H1 (cell line): Measurements from ENCODE around the gene RGPD6. TPM values are rescaled to one million over a fixed set of nuclear protein-coding genes. Genes with fewer than 3 reads are reported as not detected.
"Not testable (repeated sequence)": the region's sequence is repeated elsewhere in the genome, so short reads cannot be mapped to it uniquely, and the experiment has no call there.

Source experiments
- CTCF ChIA-PET: fragments of 300-600 bp; sonication (Branson Sonifier 250); formaldehyde crosslinking; loops from one replicate; lab custom pipeline; 2021; ENCODE audit not compliant: partially characterized antibody; lab: Charles Lee
- POLR2A ChIA-PET: fragments of 300-600 bp; sonication (Branson Sonifier 250); formaldehyde crosslinking; loops from one replicate; lab custom pipeline; 2021; ENCODE audit warnings: inconsistent platforms; ENCODE audit not compliant: partially characterized antibody; lab: Charles Lee
- DNase-seq, 2 experiments: peaks; one replicate each; pipeline versions ENCODE4 v3.0.0 to v3.0.0-alpha.2; 2010 to 2022; ENCODE audit warnings: low spot score in 2 of 2, low read depth in 1 of 2, mixed read lengths in 1 of 2
- FAIRE-seq: peaks from 2 replicates; lab custom pipeline; 2011; peaks lifted over from hg19 to GRCh38; lab: Jason Lieb, UNC
- H2AFZ ChIP-seq: 2 replicates; pipeline ENCODE4 v1.8.1; 2012; ENCODE audit warnings: low read length, inconsistent platforms
- H2AK5ac ChIP-seq: 2 replicates; pipeline ENCODE4 v1.6.1; 2013; ENCODE audit warnings: low read depth, low read length
- H2BK120ac ChIP-seq: replicated peaks from 2 replicates; pipeline ENCODE3; 2013; ENCODE audit warnings: low read depth, low read length, inconsistent platforms
- H2BK12ac ChIP-seq: 2 replicates; pipeline ENCODE4 v1.6.1; 2013; ENCODE audit warnings: low read depth, low read length
- H2BK15ac ChIP-seq: 2 replicates; pipeline ENCODE4 v1.6.1; 2013; ENCODE audit warnings: low read length
- H2BK20ac ChIP-seq: 2 replicates; pipeline ENCODE4 v1.6.1; 2013; ENCODE audit warnings: low read length
- H2BK5ac ChIP-seq: 2 replicates; pipeline ENCODE4 v1.6.1; 2013; ENCODE audit warnings: low read depth, low read length
- H3K14ac ChIP-seq: 2 replicates; pipeline ENCODE4 v1.6.1; 2013; ENCODE audit warnings: inconsistent platforms; ENCODE audit not compliant: insufficient read length
- H3K18ac ChIP-seq: 2 replicates; pipeline ENCODE4 v1.6.1; 2013; ENCODE audit warnings: low read length; ENCODE audit errors: extremely low read depth
- H3K23ac ChIP-seq: 2 replicates; pipeline ENCODE4 v1.6.1; 2013; ENCODE audit warnings: inconsistent platforms; ENCODE audit not compliant: insufficient read length
- H3K23me2 ChIP-seq: 2 replicates; pipeline ENCODE4 v1.6.1; 2013; ENCODE audit warnings: low read depth, low read length
- H3K27ac ChIP-seq: 2 replicates; pipeline ENCODE4 v1.6.1; 2011; ENCODE audit warnings: low read depth, low read length, inconsistent platforms
- H3K27me3 ChIP-seq, 4 experiments: replicated peaks in 1 of 4; 1 replicate in 1 of 4; 2 replicates in 3 of 4; pipeline versions ENCODE4 v1.6.1 to v1.8.1; 2011 to 2013; ENCODE audit warnings: low read length in 3 of 4, mild to moderate bottlenecking in 3 of 4, inconsistent platforms in 2 of 4, mixed read lengths in 2 of 4, moderate library complexity in 1 of 4; ENCODE audit not compliant: control insufficient read depth in 3 of 4, insufficient read depth in 3 of 4; ENCODE audit errors: extremely low read depth in 1 of 4
- H3K36me3 ChIP-seq, 4 experiments: 2 replicates each; pipeline versions ENCODE4 v1.6.1 to v1.8.1; 2011 to 2013; ENCODE audit warnings: mild to moderate bottlenecking in 4 of 4, low read length in 3 of 4, moderate library complexity in 2 of 4, control low read depth in 1 of 4, inconsistent platforms in 1 of 4; ENCODE audit not compliant: insufficient read depth in 4 of 4, control insufficient read depth in 2 of 4
- H3K4ac ChIP-seq: replicated peaks from 2 replicates; pipeline ENCODE3; 2013; ENCODE audit warnings: low read length, low read depth, mixed read lengths, inconsistent platforms; ENCODE audit not compliant: insufficient read length
- H3K4me1 ChIP-seq, 4 experiments: replicated peaks in 1 of 4; 1 replicate in 1 of 4; 2 replicates in 3 of 4; pipeline versions ENCODE4 v1.6.1 to v1.8.1; 2011 to 2013; ENCODE audit warnings: low read length in 3 of 4, inconsistent platforms in 2 of 4, mixed read lengths in 1 of 4; ENCODE audit not compliant: insufficient read depth in 4 of 4, control insufficient read depth in 3 of 4
- H3K4me2 ChIP-seq, 2 experiments: 2 replicates each; pipeline versions ENCODE4 v1.6.1 to v1.8.1; 2011 to 2013; ENCODE audit warnings: low read depth in 2 of 2, low read length in 2 of 2, control low read depth in 1 of 2, inconsistent platforms in 1 of 2, mild to moderate bottlenecking in 1 of 2; ENCODE audit not compliant: insufficient read depth in 1 of 2
- H3K4me3 ChIP-seq, 4 experiments: fragments of 200-600, 300-600 bp in 1 of 4; sonication (generic), shearing (Covaris generic), sonication (Bioruptor Twin) in 1 of 4; 2 replicates each; pipeline versions ENCODE4 v1.5.1 to v1.8.1; 2011 to 2016; ENCODE audit warnings: low read length in 4 of 4, low read depth in 3 of 4, control low read depth in 2 of 4, inconsistent platforms in 2 of 4, mild to moderate bottlenecking in 2 of 4, mixed read lengths in 1 of 4, moderate library complexity in 1 of 4; ENCODE audit not compliant: insufficient read depth in 2 of 4; ENCODE audit errors: extremely low read depth in 1 of 4
- H3K56ac ChIP-seq: replicated peaks from 2 replicates; pipeline ENCODE3; 2013; ENCODE audit warnings: low read depth, mild to moderate bottlenecking, mixed read lengths, low read length, inconsistent platforms; ENCODE audit not compliant: insufficient read length
- H3K79me1 ChIP-seq: 2 replicates; pipeline ENCODE4 v1.6.1; 2013; ENCODE audit warnings: low read depth, low read length, control low read depth
- H3K79me2 ChIP-seq, 2 experiments: 2 replicates each; pipeline versions ENCODE4 v1.6.1 to v1.8.1; 2012 to 2013; ENCODE audit warnings: low read length in 2 of 2, mild to moderate bottlenecking in 2 of 2, inconsistent platforms in 1 of 2; ENCODE audit not compliant: insufficient read depth in 2 of 2, control insufficient read depth in 1 of 2
- H3K9ac ChIP-seq, 4 experiments: replicated peaks in 1 of 4; 1 replicate in 1 of 4; 2 replicates in 3 of 4; pipeline versions ENCODE4 v1.6.1 to v1.8.1; 2011 to 2013; ENCODE audit warnings: low read depth in 3 of 4, low read length in 3 of 4, control low read depth in 2 of 4, mild to moderate bottlenecking in 2 of 4, moderate library complexity in 2 of 4, inconsistent platforms in 1 of 4; ENCODE audit errors: extremely low read depth in 1 of 4
- H3K9me3 ChIP-seq, 2 experiments: 2 replicates each; pipeline versions ENCODE4 v1.6.1 to v1.8.1; 2012 to 2013; ENCODE audit warnings: mild to moderate bottlenecking in 2 of 2, moderate library complexity in 2 of 2, control low read depth in 1 of 2, inconsistent platforms in 1 of 2, low read depth in 1 of 2, low read length in 1 of 2, mixed read lengths in 1 of 2; ENCODE audit not compliant: insufficient read depth in 2 of 2
- H4K20me1 ChIP-seq, 2 experiments: replicated peaks in 1 of 2; 2 replicates each; pipeline versions ENCODE3 to v1.8.1; 2011 to 2013; ENCODE audit warnings: inconsistent platforms in 2 of 2, low read length in 2 of 2, mild to moderate bottlenecking in 1 of 2; ENCODE audit not compliant: insufficient read depth in 2 of 2, control insufficient read depth in 1 of 2
- H4K5ac ChIP-seq: 2 replicates; pipeline ENCODE4 v1.6.1; 2013; ENCODE audit warnings: low read length, low read depth, mixed read lengths, inconsistent platforms; ENCODE audit not compliant: insufficient read length
- H4K8ac ChIP-seq: 2 replicates; pipeline ENCODE4 v1.8.0; 2013; ENCODE audit warnings: mild to moderate bottlenecking, moderate library complexity, low read length, inconsistent platforms; ENCODE audit not compliant: insufficient read depth; ENCODE audit errors: extremely low read depth
- H4K91ac ChIP-seq: replicated peaks from 2 replicates; pipeline ENCODE3; 2013; ENCODE audit warnings: low read length, mixed read lengths, inconsistent platforms; ENCODE audit not compliant: insufficient read length
- WGBS, 2 experiments: shearing (Covaris generic) in 1 of 2; methylation state at CpG; one replicate each; pipeline versions ENCODE4 v1.1.6 to v1.1.7; 2013 to 2015; ENCODE audit warnings: low lambda C conversion rate in 2 of 2, mixed read lengths in 2 of 2, inconsistent platforms in 1 of 2, low coverage in 1 of 2, missing lambda C conversion rate in 1 of 2; ENCODE audit not compliant: insufficient replicate concordance in 2 of 2, insufficient coverage in 1 of 2, insufficient read length in 1 of 2; ENCODE audit errors: extremely low coverage in 1 of 2, missing lambda C conversion rate in 1 of 2; 5-methylcytosine and 5-hydroxymethylcytosine counted together
- polyA plus RNA-seq, 7 experiments: library from polyadenylated mRNA; depleted of rRNA in 3 of 7; stranded (reverse) in 5 of 7; unstranded in 2 of 7; fragments of >200 nt in 5 of 7; fragments of 200-250 nt in 2 of 7; gene quantifications; 1 replicate in 5 of 7; 2 replicates in 1 of 7; 4 replicates in 1 of 7; pipeline versions ENCODE4 v1.2.1 to v1.2.3, GENCODE V29; 2011 to 2013; ENCODE audit warnings: missing spikeins in 2 of 7, mixed read lengths in 2 of 7
- total RNA-seq: library from RNA; stranded (reverse); fragmentation: NEBNext Ultra II Directional; extraction: Animal tissue kit (Norgen Biotek cat#: 25700); gene quantifications from 2 replicates; pipeline ENCODE4 v1.2.1, GENCODE V29; 2021

Gene RGPD6
- total and polyA plus RNA-seq, 2 of the 8 experiments (the other 6 are each of a cell fraction or from before 2014, with no cell fraction given): 4.9 to 15.0 TPM

DNA sequence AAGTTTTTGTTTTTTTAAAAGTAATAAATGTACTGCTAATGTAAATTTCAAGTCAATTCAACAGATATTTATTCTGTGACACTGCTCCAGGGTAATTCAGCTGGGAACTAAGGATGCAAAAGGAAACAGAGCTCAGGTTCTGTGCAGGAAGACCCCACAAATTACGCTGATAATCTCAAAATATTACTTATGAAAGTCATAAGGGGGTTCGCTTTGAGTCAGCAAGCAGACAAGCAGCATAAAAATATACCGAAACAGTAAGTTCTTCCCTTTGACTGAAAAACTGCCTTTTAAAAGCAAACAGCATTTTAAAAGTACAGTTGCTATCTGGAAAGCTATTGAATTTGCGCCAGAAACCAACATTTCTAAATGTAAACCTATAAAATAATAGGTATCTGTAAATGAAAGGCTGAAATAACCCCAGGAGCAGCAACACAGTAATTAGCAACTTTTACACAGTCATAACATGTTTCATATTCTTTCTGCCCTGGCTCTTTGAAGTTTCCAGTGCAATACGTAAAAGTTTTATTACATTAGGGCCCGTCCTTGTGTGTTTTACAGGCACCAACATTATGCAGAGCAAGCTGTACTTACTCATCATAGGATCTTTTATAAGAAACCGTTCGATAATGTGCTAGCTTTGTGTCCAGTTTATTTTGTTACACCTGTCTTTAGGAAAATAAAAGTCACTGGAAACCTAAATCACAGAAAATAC, 31.9 kb upstream of the RGPD6 start:
- H4K91ac ChIP-seq, POLR2A ChIA-PET, H2AK5ac ChIP-seq, H3K23ac ChIP-seq, H2BK5ac ChIP-seq, H2BK120ac ChIP-seq, H2BK12ac ChIP-seq, H4K5ac ChIP-seq, H3K9me3 ChIP-seq, H3K18ac ChIP-seq, H3K4ac ChIP-seq, H3K23me2 ChIP-seq, H2AFZ ChIP-seq, CTCF ChIA-PET, H3K79me1 ChIP-seq, H3K9ac ChIP-seq, FAIRE-seq, H3K14ac ChIP-seq, H3K4me1 ChIP-seq, H3K79me2 ChIP-seq, H4K8ac ChIP-seq, H3K56ac ChIP-seq, H3K27me3 ChIP-seq, H2BK15ac ChIP-seq, DNase-seq, H2BK20ac ChIP-seq, H3K27ac ChIP-seq, H3K4me3 ChIP-seq, H3K36me3 ChIP-seq, H3K4me2 ChIP-seq, H4K20me1 ChIP-seq: not testable (repeated sequence)
- WGBS, 2 experiments: no CpG with 5 or more reads among the region's 8 CpGs

- H4K8ac ChIP-seq, H3K56ac ChIP-seq, H4K91ac ChIP-seq, H2BK12ac ChIP-seq, H4K20me1 ChIP-seq, H3K36me3 ChIP-seq, H2BK20ac ChIP-seq, H2AK5ac ChIP-seq, H3K4me1 ChIP-seq, H3K9me3 ChIP-seq, DNase-seq, H3K18ac ChIP-seq, H2BK5ac ChIP-seq, H3K4ac ChIP-seq, H3K79me2 ChIP-seq, FAIRE-seq, H3K79me1 ChIP-seq, H2BK120ac ChIP-seq, H2BK15ac ChIP-seq, POLR2A ChIA-PET, H3K23ac ChIP-seq, H3K27me3 ChIP-seq, CTCF ChIA-PET, H3K9ac ChIP-seq, H3K4me3 ChIP-seq, H3K27ac ChIP-seq, H2AFZ ChIP-seq, H4K5ac ChIP-seq, H3K23me2 ChIP-seq, H3K14ac ChIP-seq, H3K4me2 ChIP-seq: not testable (repeated sequence)
- 90% methylated on average over 6 of the region's 12 CpGs; no CpG with 5 or more reads in 1 of the 2 experiments for WGBS, 2 experiments
Measured at GRCh38 chr2:110605057-110605456, 28.0 kb upstream of the RGPD6 start.
